Measurements from ENCODE around the gene HNRNPAB. TPM values are rescaled to one million over a fixed set of nuclear protein-coding genes. Genes with fewer than 3 reads are reported as not detected.

The HNRNPAB gene
- total RNA-seq, 1 donor = 63.5 TPM

- no peak overlapping the region for H3K4me3 ChIP-seq (ENCODE audit: low read depth, low read length)
- DNase-seq (ENCODE audit: low read depth) = no peak
- TF ChIP-seq, protein P1, sequence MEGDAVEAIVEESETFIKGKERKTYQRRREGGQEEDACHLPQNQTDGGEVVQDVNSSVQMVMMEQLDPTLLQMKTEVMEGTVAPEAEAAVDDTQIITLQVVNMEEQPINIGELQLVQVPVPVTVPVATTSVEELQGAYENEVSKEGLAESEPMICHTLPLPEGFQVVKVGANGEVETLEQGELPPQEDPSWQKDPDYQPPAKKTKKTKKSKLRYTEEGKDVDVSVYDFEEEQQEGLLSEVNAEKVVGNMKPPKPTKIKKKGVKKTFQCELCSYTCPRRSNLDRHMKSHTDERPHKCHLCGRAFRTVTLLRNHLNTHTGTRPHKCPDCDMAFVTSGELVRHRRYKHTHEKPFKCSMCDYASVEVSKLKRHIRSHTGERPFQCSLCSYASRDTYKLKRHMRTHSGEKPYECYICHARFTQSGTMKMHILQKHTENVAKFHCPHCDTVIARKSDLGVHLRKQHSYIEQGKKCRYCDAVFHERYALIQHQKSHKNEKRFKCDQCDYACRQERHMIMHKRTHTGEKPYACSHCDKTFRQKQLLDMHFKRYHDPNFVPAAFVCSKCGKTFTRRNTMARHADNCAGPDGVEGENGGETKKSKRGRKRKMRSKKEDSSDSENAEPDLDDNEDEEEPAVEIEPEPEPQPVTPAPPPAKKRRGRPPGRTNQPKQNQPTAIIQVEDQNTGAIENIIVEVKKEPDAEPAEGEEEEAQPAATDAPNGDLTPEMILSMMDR (IDR thresholded peaks at IDR 0.05; ENCODE audit: insufficient read depth, low read depth, low read length) = no peak
These were observed 33.9 kb upstream of the HNRNPAB start for GRCh38 chr5:178170455-178170854.

DNA sequence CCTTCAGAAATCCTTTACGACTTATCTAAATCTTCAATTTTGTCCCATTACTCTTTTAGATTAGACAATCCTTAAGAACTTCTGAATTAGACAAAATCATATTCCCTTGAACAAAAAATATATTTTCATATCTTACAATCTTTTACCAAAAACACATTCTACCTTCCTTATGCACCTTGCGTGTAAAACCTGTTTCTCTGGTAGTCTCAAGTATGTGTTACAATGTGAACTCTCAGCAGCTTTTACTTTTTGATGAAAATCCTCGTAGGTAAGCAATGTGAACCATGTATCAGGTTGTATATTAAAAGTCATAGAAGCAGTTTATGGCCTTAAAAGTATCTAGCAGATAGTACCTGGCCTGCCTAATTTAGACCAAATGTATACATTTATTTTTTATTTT lies 29.9 kb upstream of the HNRNPAB start:
- TF ChIP-seq, protein P1 (IDR thresholded peaks at IDR 0.05; ENCODE audit: insufficient read depth, low read depth, low read length) = no peak
- DNase-seq (ENCODE audit: low read depth) = no peak
- no peak overlapping the region for H3K4me3 ChIP-seq (ENCODE audit: low read depth, low read length)

GRCh38 chr5:178176791-178177190 lies 27.5 kb upstream of the HNRNPAB start:
- TF ChIP-seq, protein P1 (IDR thresholded peaks at IDR 0.05; ENCODE audit: insufficient read depth, low read depth, low read length) = no peak
- no peak for DNase-seq (ENCODE audit: low read depth)
- no peak overlapping the region for H3K4me3 ChIP-seq (ENCODE audit: low read depth, low read length)

GRCh38 chr5:178177569-178177968 lies 26.8 kb upstream of the HNRNPAB start:
- no peak overlapping the region for H3K4me3 ChIP-seq (ENCODE audit: low read depth, low read length)
- TF ChIP-seq, protein P1 (IDR thresholded peaks at IDR 0.05; ENCODE audit: insufficient read depth, low read depth, low read length) = no peak
- DNase-seq (ENCODE audit: low read depth) = no peak

GRCh38 chr5:178180141-178180863 lies 24.0 kb upstream of the HNRNPAB start:
- no peak for DNase-seq (ENCODE audit: low read depth)
- TF ChIP-seq, protein P1 (IDR thresholded peaks at IDR 0.05; ENCODE audit: insufficient read depth, low read depth, low read length) = no peak
- no peak overlapping the region for H3K4me3 ChIP-seq (ENCODE audit: low read depth, low read length)

DNA sequence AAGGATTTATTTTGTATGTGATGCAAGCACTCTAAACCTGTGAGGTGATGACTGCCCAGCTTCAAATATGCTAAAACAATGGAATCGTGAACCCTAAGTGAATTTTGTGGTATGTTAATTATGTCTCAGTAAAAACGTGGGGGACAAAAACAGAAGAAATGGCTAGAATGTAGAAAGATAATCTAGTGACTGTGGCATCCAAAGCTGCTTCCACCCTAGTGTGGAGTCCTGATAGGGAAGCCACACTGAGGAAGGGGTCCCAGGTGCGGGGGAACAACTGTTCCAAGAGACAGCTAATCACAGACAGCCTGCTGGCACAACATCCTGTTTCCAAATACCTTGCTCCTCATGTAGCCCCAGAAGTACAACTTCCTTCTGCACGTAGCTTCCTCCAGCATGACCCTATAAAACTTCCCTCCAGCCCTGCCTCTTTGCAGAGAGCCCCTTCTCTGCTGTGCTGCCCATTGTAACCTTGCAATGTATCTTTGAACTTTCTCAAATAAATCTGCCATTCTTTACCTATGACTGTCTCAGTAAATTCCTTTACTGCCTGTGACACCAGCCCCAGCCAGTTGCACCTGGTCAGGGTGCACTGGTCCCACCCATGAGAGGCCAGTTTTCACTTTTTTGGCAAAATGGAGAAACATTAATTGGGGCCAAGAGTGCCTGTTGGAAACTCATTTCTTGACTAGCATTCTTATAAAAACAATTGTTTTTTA lies 22.0 kb upstream of the HNRNPAB start:
- TF ChIP-seq, protein P1 (IDR thresholded peaks at IDR 0.05; ENCODE audit: insufficient read depth, low read depth, low read length) = no peak

More for the DNA sequence above, 22.0 kb upstream of the HNRNPAB start:
- DNase-seq (ENCODE audit: low read depth) = no peak
- no peak overlapping the region for H3K4me3 ChIP-seq (ENCODE audit: low read depth, low read length)
